Skeletal muscle cell (primary cell): ENCODE measurements around the gene TMEM190.
A peak's percentile ranks its signal among the peaks of the same experiment; 100 is the strongest.
"Not testable (repeated sequence)": the region's sequence is repeated elsewhere in the genome, so short reads cannot be mapped to it uniquely, and the experiment has no call there.

ENCODE experiments used
- DNase-seq: peaks from one replicate; pipeline ENCODE4 v3.0.0-alpha.2; 2010; ENCODE audit warnings: low read depth
- H3K4me3 ChIP-seq: 2 replicates; pipeline ENCODE4 v1.5.1; 2011; ENCODE audit warnings: low read depth, mild to moderate bottlenecking, control low read depth, low read length, moderate library complexity

Gene TMEM190

GRCh38 chr19:55385724-55386492, 9.3 kb downstream of the TMEM190 start, which contains the start of gene RPL28:
Gene RPL28, plus strand, starts transcription at chr19:55385932. Its CDS starts 426 bp downstream, at chr19:55386358.
- DNase-seq = peak; percentile 87
- peak within 1 kb of the TSS; percentile 96 for H3K4me3 ChIP-seq

GRCh38 chr19:55386493-55386971, 9.9 kb downstream of the TMEM190 start:
- peak overlapping the region; percentile 96 for H3K4me3 ChIP-seq
- no peak for DNase-seq

DNA sequence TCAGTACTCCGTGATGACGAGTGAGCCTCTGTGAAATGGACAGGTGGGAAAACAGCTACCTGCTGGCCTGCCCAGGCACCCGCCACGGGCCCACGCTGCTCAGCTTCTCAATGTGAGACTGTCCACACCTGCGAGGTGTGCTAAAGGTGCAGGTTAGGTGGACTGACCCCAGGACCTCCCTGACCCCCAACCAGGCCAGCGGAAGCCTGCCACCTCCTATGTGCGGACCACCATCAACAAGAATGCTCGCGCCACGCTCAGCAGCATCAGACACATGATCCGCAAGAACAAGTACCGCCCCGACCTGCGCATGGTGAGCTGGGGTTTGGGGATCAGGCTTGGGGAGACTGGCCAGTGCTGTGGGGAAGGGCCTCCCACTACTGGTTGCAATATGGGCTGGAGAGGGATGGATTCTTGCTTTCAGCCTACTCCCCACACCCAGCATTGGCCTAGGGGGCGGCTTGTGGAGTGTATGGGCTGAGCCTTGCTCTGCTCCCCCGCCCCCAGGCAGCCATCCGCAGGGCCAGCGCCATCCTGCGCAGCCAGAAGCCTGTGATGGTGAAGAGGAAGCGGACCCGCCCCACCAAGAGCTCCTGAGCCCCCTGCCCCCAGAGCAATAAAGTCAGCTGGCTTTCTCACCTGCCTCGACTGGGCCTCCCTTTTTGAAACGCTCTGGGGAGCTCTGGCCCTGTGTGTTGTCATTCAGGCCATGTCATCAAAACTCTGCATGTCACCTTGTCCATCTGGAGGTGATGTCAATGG, 11.3 kb downstream of the TMEM190 start:
- DNase-seq = no peak

GRCh38 chr19:55389386-55390317, 13.0 kb downstream of the TMEM190 start:
- no peak for DNase-seq
- no peak overlapping the region for H3K4me3 ChIP-seq

More for the DNA sequence above, 11.3 kb downstream of the TMEM190 start:
- H3K4me3 ChIP-seq = peak overlapping the region; percentile 96

DNA sequence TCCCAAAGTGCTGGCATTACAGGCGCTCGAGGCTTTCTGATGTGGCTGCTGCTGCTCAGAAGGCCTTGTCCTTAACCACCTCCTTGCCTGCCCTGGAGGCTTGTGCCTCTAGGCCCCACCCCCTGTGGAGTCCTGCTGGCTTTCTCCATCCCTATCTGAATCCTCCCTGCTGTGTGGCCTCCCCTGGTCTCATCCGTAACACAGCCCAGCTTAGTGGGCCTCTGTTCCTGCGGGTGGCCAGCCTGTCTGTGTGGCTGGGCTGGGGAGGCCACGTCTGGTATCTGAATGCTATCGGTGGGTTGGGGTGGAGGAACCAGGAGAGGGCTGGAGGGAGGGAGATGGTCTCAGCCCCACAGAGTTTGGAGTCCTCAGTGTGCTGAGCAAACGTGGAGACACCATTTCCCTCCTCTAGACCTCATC, 13.8 kb downstream of the TMEM190 start:
- no peak overlapping the region for H3K4me3 ChIP-seq
- DNase-seq = no peak

DNA sequence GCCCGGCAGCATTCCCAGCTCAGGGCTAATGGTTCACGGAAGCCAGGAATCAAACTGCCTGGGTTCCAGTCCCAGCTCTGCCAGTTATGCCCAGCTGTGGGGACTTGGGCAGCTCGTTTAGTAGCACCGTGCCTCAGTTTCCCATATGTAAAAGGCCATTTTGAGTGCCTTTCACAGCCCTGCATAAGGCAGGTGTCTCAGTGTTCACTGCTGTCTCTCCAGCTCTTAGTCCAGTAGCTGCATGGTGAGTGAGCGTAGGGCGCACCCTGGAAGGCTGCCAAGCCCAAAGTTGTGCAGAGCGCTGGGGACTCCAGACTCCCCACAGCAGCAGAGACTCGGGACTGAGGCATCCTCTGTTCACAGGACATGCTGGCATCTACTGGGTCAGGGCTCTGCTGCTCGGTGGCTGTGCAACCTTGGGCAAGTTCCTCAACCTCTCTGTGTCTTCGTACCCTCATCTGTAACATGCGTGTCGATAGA, 14.6 kb downstream of the TMEM190 start:
- no peak overlapping the region for H3K4me3 ChIP-seq
- no peak for DNase-seq

DNA sequence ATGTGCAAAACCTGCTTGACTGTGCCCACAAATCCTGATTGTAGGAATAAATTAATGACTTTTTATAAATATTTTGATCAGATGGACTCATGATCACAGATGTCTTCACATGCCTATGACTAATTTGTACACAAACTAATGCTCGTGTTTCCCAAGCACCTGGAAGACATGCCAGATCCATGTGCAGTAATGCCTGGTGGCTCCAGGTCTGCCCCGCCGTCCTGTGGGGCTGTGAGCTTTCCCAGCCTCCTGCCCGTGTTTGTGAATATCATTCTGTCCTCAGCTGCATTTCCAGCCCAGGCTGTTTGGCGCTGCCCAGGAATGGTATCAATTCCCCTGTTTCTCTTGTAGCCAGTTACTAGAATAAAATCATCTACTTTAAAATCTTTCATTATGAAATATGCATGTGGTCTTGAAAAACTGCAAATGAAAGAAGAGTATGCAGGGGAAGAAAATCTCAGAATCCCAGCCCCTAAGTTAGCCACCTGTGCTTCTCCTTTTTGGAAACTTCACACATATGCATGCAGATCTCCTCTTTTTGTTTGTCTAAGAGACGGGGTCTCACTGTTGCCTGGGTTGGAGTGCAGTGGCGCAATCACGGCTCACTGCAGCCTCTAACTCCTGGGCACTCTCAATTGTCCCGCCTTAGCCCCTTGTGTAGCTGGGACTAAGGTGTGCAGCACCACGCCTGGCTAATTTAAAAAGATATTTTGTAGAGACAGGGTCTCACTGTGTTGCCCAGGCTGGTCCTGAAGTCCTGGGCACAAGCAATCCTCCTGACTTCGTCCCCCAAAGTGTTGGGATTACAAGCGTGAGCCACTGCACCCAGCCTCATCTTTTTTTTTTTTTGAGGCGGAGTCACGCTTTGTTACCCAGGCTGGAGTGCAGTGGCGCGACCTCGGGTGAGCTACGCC, 15.3 kb downstream of the TMEM190 start:
- DNase-seq = no peak
- H3K4me3 ChIP-seq = no peak overlapping the region

GRCh38 chr19:55392820-55393761, 16.5 kb downstream of the TMEM190 start:
- DNase-seq = no peak
- H3K4me3 ChIP-seq = no peak overlapping the region

GRCh38 chr19:55398200-55398925, 21.7 kb downstream of the TMEM190 start:
- no peak overlapping the region for H3K4me3 ChIP-seq
- DNase-seq = no peak

GRCh38 chr19:55400281-55401087, 23.9 kb downstream of the TMEM190 start:
- no peak overlapping the region for H3K4me3 ChIP-seq
- no peak for DNase-seq

- not testable (repeated sequence) for DNase-seq, H3K4me3 ChIP-seq
Observed at GRCh38 chr19:55401390-55401789, 24.8 kb downstream of the TMEM190 start.

DNA sequence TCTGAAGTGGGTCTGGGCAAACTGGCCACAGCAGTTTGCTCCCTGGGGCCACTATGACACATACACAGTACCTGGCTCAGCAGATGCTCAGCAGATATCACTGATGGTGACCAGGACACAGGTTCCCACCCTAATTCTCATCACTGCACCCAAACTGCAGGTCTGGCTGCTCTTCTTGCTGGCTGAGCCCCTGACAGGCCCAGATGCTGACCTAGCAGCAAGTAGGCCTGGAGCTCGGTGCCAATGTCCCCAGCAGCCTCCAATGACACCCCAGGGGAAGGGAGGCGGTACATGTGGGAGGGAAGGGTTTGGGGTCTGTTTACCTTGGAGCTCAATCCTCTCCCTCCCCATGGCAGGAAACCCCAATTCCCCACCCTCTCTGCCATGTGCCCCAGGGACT, 25.9 kb downstream of the TMEM190 start:
- no peak for DNase-seq
- H3K4me3 ChIP-seq = no peak overlapping the region

DNA sequence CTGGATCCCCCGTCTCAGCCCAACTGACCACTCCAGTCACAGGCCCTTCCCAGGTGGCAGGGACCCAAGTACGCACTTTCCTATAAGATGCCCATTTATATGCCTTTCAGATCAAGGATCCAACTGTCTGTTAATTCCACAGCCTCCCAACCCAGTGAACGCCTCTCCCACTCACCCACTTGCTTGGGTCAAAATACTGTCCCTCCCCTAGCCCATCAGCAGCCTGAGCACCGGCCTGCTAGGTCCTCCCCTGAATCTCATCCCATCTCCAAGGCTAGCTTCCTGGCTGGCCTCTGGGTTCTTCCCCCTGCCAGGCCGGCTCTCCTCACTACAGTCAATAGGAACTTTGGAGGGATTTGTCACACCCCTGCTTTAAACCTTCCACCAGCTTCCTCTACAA, 29.0 kb downstream of the TMEM190 start:
- no peak for DNase-seq
- H3K4me3 ChIP-seq = peak overlapping the region; percentile 71

DNA sequence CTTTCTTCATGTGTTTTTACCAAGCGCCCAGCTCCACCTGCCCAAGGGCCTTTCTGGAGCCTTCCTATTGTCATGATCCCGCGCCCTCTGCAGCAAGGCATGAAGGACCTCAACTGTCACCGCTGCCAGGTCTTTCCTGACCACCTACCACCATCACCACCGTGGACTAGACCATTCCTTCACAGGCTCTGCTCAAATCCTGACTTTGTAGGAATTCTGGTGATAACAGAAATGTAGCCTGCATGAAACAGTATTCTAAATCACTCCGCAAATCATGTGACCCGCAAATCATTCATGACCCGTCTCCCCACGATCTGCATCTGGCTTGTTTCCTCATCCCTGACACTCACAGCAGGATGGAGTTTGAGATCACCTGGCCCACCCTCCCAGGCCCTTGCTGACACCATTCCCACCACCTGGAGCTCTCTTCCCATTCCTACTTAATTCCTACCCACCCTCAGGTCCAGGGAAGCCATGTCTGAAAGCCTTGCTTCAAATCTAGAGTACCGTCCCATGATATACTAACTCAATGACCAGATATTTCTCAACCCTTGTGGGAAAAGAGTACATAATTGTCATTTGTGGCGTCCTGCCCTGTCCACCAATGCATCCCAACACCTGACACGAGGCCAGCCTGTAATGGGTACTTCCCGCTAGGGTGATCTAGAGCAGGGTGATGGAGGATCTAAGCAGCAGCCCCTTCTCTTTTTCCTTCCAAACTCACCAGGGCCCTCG, 29.6 kb downstream of the TMEM190 start:
- peak overlapping the region; percentile 71 for H3K4me3 ChIP-seq
- DNase-seq = no peak

- no peak for DNase-seq
Observed at GRCh38 chr19:55406826-55407549, 30.4 kb downstream of the TMEM190 start.

More at GRCh38 chr19:55406826-55407549, 30.4 kb downstream of the TMEM190 start:
- H3K4me3 ChIP-seq = peak overlapping the region; percentile 71
